ENCODE results near the gene TIMM22. TPM values are rescaled to one million over a fixed set of nuclear protein-coding genes. Genes with fewer than 3 reads are reported as not detected.
"Not testable (repeated sequence)": the region's sequence is repeated elsewhere in the genome, so short reads cannot be mapped to it uniquely, and the experiment has no call there.

TIMM22 gene
- total RNA-seq, 2 donors from 2014 or later = 10.3 to 12.0 TPM

DNA sequence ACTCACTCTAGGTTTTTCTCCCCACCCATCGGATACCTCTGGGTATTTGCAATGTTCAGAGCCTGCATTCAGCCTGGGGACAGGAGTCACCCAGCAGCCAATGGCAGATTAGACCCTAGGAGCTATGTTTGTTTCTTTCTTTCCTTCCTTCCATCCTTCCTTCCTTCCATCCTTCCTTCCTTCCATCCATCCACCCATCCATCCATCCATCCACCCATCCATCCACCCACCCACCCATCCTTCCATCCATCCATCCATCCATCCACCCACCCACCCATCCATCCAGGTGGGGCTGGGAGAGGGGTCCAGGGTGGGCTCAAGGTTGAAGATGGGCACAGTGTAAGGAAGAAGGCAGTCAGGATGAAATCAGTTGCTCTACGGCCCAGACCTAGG, 39.9 kb downstream of the TIMM22 start:
- Mint-ChIP-seq H3K27ac (no peak overlapping the region), H3K4me1 (ENCODE audit: low read depth) (no peaks in the 10 kb centered on the region), H3K27me3 (ENCODE audit: low read depth) (no peaks in the 10 kb centered on the region), H3K9me3 (no peaks in the 10 kb centered on the region), H3K36me3 (ENCODE audit: insufficient read depth in 2 of 2) (peaks cover 0 to under 1% of the 10 kb centered on the region in 2 donors), H3K4me3 (no peak overlapping the region)
- DNase-seq (no peak), ATAC-seq (replicated peaks in 1 of 2) (no peak)

DNA sequence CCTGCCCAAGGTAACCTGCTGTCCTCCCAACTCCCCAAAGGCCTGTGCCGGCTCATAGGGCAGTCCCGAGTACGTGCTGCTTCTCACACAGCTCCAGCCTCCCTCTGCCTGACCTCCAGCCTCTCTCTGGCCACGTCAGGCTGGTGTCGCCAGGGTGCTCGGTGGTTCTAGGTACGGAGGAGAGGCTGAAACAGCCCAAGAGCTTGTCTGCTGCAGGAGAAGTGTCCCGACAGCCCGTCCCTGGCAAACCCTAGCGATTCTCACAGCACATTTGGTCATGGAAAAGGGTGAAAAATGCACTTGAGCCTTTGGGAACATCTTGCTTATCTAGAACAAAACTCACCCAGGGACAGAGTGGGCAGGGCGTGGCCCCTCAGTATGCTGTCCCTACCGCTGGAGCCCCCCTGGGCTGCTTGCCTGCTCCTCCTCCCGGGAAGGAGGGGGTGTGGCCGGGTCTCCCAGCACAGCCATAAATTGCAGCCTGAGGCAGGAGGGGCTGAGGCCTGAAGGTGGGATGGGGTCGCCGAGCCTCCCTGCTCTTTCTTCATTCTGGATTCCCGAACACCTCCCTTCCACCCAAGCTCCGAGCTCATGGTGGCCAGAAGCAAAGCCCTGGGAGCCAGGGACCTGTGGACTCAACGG, 40.4 kb downstream of the TIMM22 start:
- Mint-ChIP-seq H3K36me3 (ENCODE audit: insufficient read depth in 2 of 2) (peaks cover 2 to 5% of the 10 kb centered on the region in 2 donors), H3K4me1 (ENCODE audit: low read depth) (peaks cover 4% of the 10 kb centered on the region), H3K9me3 (peaks cover 0 to under 1% of the 10 kb centered on the region in 2 donors), H3K27ac (no peak overlapping the region), H3K27me3 (ENCODE audit: low read depth) (no peaks in the 10 kb centered on the region), H3K4me3 (no peak overlapping the region)
- ATAC-seq (replicated peaks in 1 of 2) (no peak), DNase-seq (no peak)

DNA sequence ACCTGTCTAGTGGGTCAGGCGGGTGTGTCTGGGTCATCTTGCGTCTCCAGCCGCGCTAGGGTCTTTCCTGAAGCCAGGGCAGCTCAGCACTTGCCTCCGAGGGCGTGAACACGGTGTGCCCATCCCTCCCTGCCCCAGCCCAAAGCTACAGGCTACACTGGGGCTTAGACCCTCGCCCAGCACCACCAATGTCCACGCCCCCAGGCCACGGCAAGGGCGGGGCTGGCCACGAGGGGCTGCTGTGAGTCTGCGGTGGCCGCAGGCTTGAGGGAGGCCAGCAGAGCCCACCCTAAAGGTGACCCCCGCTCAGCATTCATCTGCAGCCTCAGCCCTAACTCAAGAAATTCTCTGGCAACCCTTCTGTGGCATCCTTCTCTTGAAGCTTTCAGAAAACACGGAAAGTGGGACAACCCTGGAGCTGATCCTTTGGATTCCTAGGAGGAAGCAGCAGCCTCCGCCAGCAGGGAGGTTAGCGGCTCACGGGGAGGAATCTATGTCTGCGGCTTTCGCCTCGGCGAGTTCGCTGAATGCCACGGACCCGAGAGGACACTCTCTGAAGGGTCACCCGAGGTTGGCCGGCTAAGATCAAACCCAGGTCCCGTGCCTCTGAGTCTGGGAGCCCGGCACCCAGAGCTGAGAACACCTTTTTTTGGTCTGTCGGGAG, 41.7 kb downstream of the TIMM22 start:
- no peak overlapping the region for H3K4me3 Mint-ChIP-seq
- no peak overlapping the region for H3K27ac Mint-ChIP-seq
- peaks cover 6% of the 10 kb centered on the region for H3K4me1 Mint-ChIP-seq (ENCODE audit: low read depth)
- peaks cover 5 to 9% of the 10 kb centered on the region in 2 donors for H3K36me3 Mint-ChIP-seq (ENCODE audit: insufficient read depth in 2 of 2)
- DNase-seq = no peak
- ATAC-seq (replicated peaks in 1 of 2) = no peak
- peaks cover 0 to 4% of the 10 kb centered on the region in 2 donors for H3K9me3 Mint-ChIP-seq
- no peaks in the 10 kb centered on the region for H3K27me3 Mint-ChIP-seq (ENCODE audit: low read depth)

DNA sequence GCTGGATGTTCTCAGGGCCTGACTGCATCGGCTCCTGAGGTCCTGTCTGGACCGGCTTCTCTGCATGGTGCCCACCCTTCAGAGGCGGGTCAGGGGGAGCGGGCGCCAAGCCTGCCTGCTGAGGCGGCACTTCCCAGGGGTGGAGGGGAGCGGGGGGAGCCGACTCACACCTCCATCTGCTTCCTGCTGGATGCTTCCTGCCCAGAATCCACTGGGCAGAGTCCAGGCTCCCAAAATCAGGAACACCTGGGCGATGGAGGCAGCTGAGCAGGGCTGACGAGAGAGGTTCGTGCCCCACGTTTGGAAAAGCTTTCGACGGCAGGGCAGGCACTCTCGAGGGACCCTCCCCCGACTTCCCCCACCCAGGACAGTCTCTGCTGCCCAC, 42.2 kb downstream of the TIMM22 start:
- H3K4me1 Mint-ChIP-seq (ENCODE audit: low read depth) = peaks cover 6% of the 10 kb centered on the region
- peaks cover 5 to 9% of the 10 kb centered on the region in 2 donors for H3K36me3 Mint-ChIP-seq (ENCODE audit: insufficient read depth in 2 of 2)
- H3K9me3 Mint-ChIP-seq = peaks cover 0 to 4% of the 10 kb centered on the region in 2 donors
- no peak overlapping the region for H3K4me3 Mint-ChIP-seq
- ATAC-seq (replicated peaks in 1 of 2) (no peak), DNase-seq (no peak)
- H3K27ac Mint-ChIP-seq = no peak overlapping the region
- H3K27me3 Mint-ChIP-seq (ENCODE audit: low read depth) = no peaks in the 10 kb centered on the region

DNA sequence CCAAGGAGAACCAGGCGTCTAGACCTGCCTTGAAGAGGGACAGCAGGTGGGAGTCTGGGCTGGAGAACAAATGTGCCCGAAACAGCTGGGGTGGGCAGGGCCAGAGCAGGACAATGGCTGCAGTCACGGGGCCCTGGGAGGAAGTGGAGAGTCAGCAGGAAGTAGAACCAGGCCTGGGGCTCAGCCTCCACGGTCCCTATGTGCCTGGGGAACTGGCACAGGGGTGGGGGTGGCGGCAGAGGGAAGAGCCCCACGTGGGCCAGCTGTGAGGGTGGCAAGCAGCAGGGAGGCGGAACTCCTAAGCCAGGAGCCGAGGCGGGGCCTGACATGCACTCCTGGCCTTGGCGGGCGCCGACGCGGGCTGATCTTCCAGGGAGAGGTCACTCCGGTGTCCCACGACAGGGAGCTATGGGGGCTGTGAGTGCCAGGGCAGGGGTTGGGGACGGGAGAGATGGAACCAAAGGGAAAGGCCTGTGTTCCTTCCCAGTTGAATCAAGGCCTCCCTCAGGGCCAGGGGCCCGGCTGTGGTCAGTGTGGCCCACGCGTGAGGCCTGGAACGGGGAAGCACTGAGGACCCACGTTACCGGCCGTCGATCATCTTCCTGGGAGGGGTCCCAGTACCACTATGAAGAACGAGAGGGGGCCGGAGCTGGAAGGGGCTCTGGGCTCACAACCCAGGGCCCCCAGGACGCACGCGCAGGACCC, 42.7 kb downstream of the TIMM22 start:
- Mint-ChIP-seq H3K27me3 (ENCODE audit: low read depth) (no peaks in the 10 kb centered on the region), H3K9me3 (peaks cover 0 to 4% of the 10 kb centered on the region in 2 donors), H3K4me1 (ENCODE audit: low read depth) (peaks cover 6% of the 10 kb centered on the region), H3K4me3 (no peak overlapping the region), H3K27ac (no peak overlapping the region), H3K36me3 (ENCODE audit: insufficient read depth in 2 of 2) (peaks cover 5 to 9% of the 10 kb centered on the region in 2 donors)
- DNase-seq (no peak), ATAC-seq (replicated peaks in 1 of 2) (no peak)

DNA sequence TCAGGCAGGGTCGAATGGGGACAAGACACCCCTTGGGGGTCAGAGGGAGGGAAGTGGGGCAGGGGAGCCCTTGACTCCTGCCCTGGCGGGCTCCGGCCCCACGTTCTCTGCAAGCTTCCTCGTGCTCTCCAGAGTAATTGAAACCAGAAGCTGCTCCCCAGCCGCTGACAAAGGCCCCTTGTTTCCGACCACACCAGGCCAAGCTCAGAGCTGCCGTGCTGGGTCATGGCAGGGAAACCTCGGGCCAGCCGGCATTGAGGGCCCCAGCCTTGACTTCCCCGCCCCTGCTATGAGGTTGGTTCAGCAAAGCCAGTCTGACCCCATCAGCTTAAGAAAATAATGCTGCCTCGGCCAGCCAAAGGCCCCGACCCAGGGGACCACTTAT, 43.3 kb downstream of the TIMM22 start:
- H3K4me3 Mint-ChIP-seq = no peak overlapping the region
- peaks cover 6% of the 10 kb centered on the region for H3K4me1 Mint-ChIP-seq (ENCODE audit: low read depth)
- no peaks in the 10 kb centered on the region for H3K27me3 Mint-ChIP-seq (ENCODE audit: low read depth)
- H3K27ac Mint-ChIP-seq = no peak overlapping the region
- peaks cover 5 to 9% of the 10 kb centered on the region in 2 donors for H3K36me3 Mint-ChIP-seq (ENCODE audit: insufficient read depth in 2 of 2)
- H3K9me3 Mint-ChIP-seq = peaks cover 0 to 4% of the 10 kb centered on the region in 2 donors
- ATAC-seq (replicated peaks in 1 of 2) (no peak), DNase-seq (no peak)

DNA sequence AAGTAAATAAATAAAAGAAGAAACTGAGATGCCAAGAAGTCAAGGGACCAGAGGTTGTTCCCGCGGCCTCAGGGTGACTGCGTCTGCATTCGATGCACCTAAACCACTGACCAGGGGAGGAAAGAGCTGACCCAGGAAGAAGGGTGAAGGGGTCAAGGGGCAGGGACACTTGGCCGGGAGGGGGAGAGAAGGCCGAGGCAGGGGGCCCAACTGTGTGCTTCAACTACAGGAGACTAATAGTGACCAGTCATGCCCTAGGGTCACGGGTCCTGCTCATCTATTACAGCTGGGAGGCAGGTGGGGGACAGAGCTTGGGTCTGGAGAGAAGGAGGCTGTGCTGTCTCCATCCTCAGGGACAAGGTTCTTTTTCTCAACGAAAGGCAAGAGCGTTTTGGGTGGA, 44.8 kb downstream of the TIMM22 start:
- Mint-ChIP-seq H3K27me3 (ENCODE audit: low read depth) (no peaks in the 10 kb centered on the region), H3K9me3 (peaks cover 0 to 4% of the 10 kb centered on the region in 2 donors), H3K4me1 (ENCODE audit: low read depth) (peaks cover 6% of the 10 kb centered on the region), H3K27ac (no peak overlapping the region), H3K4me3 (no peak overlapping the region), H3K36me3 (ENCODE audit: insufficient read depth in 2 of 2) (peaks cover 5 to 9% of the 10 kb centered on the region in 2 donors)
- ATAC-seq (replicated peaks in 1 of 2) (no peak), DNase-seq (no peak)

DNA sequence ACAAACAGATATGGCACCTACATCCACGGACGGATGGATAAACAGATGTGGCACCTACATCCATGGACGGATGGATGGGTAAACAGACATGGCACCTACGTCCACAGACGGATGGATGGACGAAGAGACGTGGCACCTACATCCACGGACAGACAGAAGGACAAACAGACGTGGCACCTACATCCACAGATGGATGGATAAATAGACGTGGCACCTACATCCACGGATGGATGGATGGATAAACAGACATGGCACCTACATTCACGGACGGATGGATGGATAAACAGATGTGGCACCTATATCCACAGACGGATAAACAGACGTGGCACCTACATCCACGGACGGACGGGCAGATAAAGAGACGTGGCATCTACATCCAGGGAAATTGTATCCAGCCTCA, 45.6 kb downstream of the TIMM22 start:
- ATAC-seq (replicated peaks in 1 of 2) (no peak), DNase-seq (no peak)
- Mint-ChIP-seq H3K27ac (no peak overlapping the region), H3K4me3 (no peak overlapping the region), H3K27me3 (ENCODE audit: low read depth) (no peaks in the 10 kb centered on the region), H3K4me1 (ENCODE audit: low read depth) (peaks cover 6% of the 10 kb centered on the region), H3K36me3 (ENCODE audit: insufficient read depth in 2 of 2) (peaks cover 5 to 9% of the 10 kb centered on the region in 2 donors), H3K9me3 (peaks cover 0 to 4% of the 10 kb centered on the region in 2 donors)

DNA sequence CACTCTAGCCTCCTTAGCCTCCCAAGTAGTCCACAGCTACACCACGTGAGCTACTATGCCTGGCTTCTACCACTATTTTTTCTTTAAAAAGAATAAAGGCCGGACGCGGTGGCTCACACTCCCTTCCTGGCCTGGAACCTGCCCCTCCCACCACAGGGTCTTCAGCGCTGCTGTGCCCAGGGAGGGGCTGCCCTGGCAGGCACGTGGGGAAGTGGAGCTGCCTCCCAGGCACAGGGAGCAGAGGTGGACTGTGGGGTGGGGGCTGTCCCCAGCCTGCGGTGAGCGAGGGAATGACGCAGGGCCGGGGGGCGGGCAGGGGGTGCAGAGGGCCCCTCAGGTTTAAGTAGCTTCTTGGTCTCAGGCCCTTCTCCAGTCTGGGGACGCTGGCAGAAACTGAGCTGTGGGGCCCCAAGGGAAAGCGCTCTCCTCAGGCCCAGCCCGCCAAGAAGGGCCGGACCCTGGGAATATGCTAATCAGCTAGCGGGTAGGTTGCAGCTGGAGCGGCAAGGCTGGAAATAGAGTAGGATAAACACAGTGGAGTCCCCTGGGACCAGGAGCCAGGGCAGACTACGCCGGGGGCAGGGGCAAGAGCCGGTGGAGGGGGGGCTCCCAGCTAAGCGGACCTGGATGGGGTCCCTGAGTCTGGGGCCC, 46.8 kb downstream of the TIMM22 start:
- H3K9me3 Mint-ChIP-seq = peaks cover 0 to 4% of the 10 kb centered on the region in 2 donors
- peaks cover 6% of the 10 kb centered on the region for H3K4me1 Mint-ChIP-seq (ENCODE audit: low read depth)
- DNase-seq (no peak), ATAC-seq (replicated peaks in 1 of 2) (no peak)
- H3K4me3 Mint-ChIP-seq = no peak overlapping the region
- no peak overlapping the region for H3K27ac Mint-ChIP-seq
- no peaks in the 10 kb centered on the region for H3K27me3 Mint-ChIP-seq (ENCODE audit: low read depth)
- peaks cover 5 to 10% of the 10 kb centered on the region in 2 donors for H3K36me3 Mint-ChIP-seq (ENCODE audit: insufficient read depth in 2 of 2)

DNA sequence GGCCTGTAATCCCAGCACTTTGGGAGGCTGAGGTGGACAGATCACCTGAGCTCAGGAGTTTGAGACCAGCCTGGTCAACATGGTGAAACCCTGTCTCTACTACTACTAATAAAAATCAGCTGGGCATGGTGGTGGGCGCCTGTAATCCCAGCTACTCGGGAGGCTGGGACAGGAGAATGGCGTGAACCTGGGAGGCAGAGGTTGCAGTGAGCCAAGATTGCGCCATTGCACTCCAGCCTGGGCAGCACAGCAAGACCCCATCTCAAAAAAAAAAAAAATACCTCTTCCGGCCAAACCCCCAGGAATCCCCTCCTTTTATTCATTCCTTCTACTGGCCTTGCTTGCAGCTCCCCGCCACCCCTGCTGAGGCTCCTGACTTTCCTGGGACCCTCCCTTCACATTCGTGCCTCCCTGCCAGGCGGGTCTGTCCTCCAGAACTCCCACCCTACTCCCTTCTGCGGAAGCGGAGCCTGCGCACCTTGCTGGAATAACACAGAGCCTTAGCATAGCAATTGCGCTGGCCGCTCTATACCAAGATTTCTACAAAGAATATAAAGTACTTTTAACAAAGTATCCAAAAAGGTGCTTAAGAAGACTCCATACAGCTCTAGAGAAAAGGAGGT, 47.6 kb downstream of the TIMM22 start:
- not testable (repeated sequence) for ATAC-seq (replicated peaks in 1 of 2); H3K9me3 Mint-ChIP-seq; H3K4me3 Mint-ChIP-seq; H3K27ac Mint-ChIP-seq; DNase-seq; H3K4me1 Mint-ChIP-seq (ENCODE audit: low read depth); H3K27me3 Mint-ChIP-seq (ENCODE audit: low read depth)
- peaks cover 5 to 10% of the 10 kb centered on the region in 2 donors for H3K36me3 Mint-ChIP-seq (ENCODE audit: insufficient read depth in 2 of 2)

DNA sequence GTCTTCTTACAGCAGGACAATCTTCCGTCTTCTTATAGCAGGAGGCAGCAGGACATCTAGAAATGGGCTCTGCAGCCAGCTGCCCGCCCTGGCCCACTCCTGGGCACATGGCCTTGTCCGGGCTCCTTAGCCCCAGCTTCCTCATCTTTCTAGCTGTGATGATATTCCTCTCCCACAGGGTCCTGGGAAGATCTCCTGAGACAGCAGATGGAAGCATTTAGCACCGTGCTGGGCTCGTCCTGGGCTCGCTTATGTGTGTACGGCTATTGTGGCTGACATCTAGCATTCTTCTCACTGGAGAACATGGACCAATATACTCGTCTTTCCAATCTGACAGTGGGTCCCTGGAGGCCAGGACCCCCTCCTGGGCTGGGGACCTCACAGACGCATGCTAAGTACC, 48.5 kb downstream of the TIMM22 start:
- H3K27me3 Mint-ChIP-seq (ENCODE audit: low read depth) = no peaks in the 10 kb centered on the region
- no peak for DNase-seq
- no peak for ATAC-seq (replicated peaks in 1 of 2)
- H3K9me3 Mint-ChIP-seq = peaks cover 0 to 4% of the 10 kb centered on the region in 2 donors
- H3K36me3 Mint-ChIP-seq (ENCODE audit: insufficient read depth in 2 of 2) = peaks cover 5 to 10% of the 10 kb centered on the region in 2 donors
- peaks cover 6% of the 10 kb centered on the region for H3K4me1 Mint-ChIP-seq (ENCODE audit: low read depth)
- H3K4me3 Mint-ChIP-seq = no peak overlapping the region
- H3K27ac Mint-ChIP-seq = no peak overlapping the region

DNA sequence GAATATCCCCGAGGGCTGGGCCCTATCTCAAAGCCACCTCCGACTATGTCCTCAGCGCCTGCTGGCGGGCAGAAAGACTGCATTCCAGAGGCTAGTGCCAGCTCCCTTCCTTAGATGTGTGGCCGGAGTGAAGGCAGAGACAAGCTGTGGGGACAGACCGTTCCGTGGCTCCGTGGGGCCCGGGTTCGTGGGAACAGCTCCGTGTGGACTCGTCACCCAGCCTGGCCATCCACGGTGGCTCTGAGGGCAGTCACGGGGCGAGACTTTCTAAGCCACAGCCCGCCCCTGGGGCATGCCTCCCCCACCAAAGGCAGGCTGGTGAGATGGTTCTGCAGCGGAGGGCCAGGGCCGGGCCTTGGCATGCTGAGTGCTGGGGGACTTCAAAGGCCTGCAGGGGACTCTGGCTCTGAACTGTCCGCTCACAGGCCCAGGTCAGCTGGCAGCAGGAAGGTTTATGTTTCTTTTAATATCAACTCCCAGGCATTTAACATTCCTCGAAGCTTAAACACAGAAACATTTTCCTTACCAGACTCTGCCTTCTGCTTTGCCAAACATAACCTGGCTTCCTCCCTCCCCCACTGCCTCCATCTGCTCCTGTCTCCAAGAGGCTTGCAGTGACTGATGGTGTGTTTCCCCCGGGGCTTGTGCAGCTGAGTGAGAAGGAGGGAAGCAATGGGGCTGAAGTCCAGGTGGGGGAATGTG, 50.4 kb downstream of the TIMM22 start:
- ATAC-seq (replicated peaks in 1 of 2) = no peak
- Mint-ChIP-seq H3K27me3 (ENCODE audit: low read depth) (no peaks in the 10 kb centered on the region), H3K4me3 (no peak overlapping the region), H3K36me3 (ENCODE audit: insufficient read depth in 2 of 2) (peaks cover 3 to 5% of the 10 kb centered on the region in 2 donors), H3K27ac (no peak overlapping the region), H3K9me3 (peaks cover 0 to 4% of the 10 kb centered on the region in 2 donors), H3K4me1 (ENCODE audit: low read depth) (peaks cover 2% of the 10 kb centered on the region)
- DNase-seq = no peak

Measured in activated T-cell treated with anti-CD3 and anti-CD28 coated beads, Interleukin-2, amount 50 U/mL, for 72 hours (primary cell).